ENCODE results near the gene PLBD2. TPM values are rescaled to one million over a fixed set of nuclear protein-coding genes. Genes with fewer than 3 reads are reported as not detected.

The PLBD2 gene
- total and polyA plus RNA-seq, 4 donors = 12.1 to 31.2 (median 19.6) TPM

- DNase-seq (ENCODE audit: low spot score) = peak; percentile 79
- 16% methylated on average over 13 of the region's 13 CpGs for WGBS
- H3K9ac ChIP-seq (ENCODE audit: low read depth in 1 of 2, low read length in 2 of 2) = peak overlapping the region; percentile 15 to 75
- no peaks in the 10 kb centered on the region for H3K36me3 ChIP-seq (ENCODE audit: control insufficient read depth in 4 of 4, insufficient read depth in 3 of 4, low read depth in 1 of 4, low read length in 3 of 4)
- H3K4me1 ChIP-seq (ENCODE audit: control insufficient read depth in 4 of 4, insufficient read depth in 4 of 4, low read length in 3 of 4) = peaks cover 4 to 79% (median 54%) of the 10 kb centered on the region in 4 donors
- peak overlapping the region; percentile 86 to 89 for H3K27ac ChIP-seq (ENCODE audit: low read depth in 1 of 2, low read length in 2 of 2)
- TF ChIP-seq ZBTB33 (IDR thresholded peaks at IDR 0.05) (peak; percentile 94), RXRA (IDR thresholded peaks at IDR 0.05) (peak; percentile 99 to 100), GABPA (IDR thresholded peaks at IDR 0.05 in 1 of 2, conservative IDR thresholded peaks at IDR 0.05 in 1 of 2) (peak in 1 of 2 donors; percentile 78), REST (IDR thresholded peaks at IDR 0.05) (peak; percentile 62), HNF4A (conservative IDR thresholded peaks at IDR 0.05) (peak; percentile 82 to 87), JUND (IDR thresholded peaks at IDR 0.05) (peak; percentile 46 to 88), ATF3 (IDR thresholded peaks at IDR 0.05) (peak; percentile 85), SP1 (IDR thresholded peaks at IDR 0.05) (peak; percentile 99), TAF1 (conservative IDR thresholded peaks at IDR 0.05) (peak; percentile 69), YY1 (IDR thresholded peaks at IDR 0.05) (peak; percentile 67), CTCF (IDR thresholded peaks at IDR 0.05; ENCODE audit: low read depth, low read length, missing input control) (no peak), EGR1 (IDR thresholded peaks at IDR 0.05; ENCODE audit: low read depth in 2 of 2) (peak; percentile 55 to 87), MAX (IDR thresholded peaks at IDR 0.05) (peak; percentile 97), FOXA2 (IDR thresholded peaks at IDR 0.05) (no peak), HNF4G (IDR thresholded peaks at IDR 0.05) (no peak), FOXA1 (IDR thresholded peaks at IDR 0.05) (peak; percentile 76), RAD21 (IDR thresholded peaks at IDR 0.05) (peak; percentile 44 to 54), NR2F2 (IDR thresholded peaks at IDR 0.05) (peak; percentile 84)
- H3K4me3 ChIP-seq (ENCODE audit: low read depth in 1 of 3, low read length in 3 of 3) = no peak overlapping the region
- H3K9me3 ChIP-seq (ENCODE audit: control insufficient read depth in 4 of 4, low read length in 3 of 4) = no peaks in the 10 kb centered on the region
- H3K27me3 ChIP-seq (ENCODE audit: control insufficient read depth in 4 of 4, insufficient read depth in 4 of 4, low read length in 3 of 4) = no peaks in the 10 kb centered on the region
Measured at GRCh38 chr12:113418213-113418879, 60.0 kb downstream of the PLBD2 start.
